ENCODE data around the gene ZPBP.

GRCh38 chr7:50022991-50023390, 70.1 kb downstream of the ZPBP start:
- TF ChIP-seq, protein P1, sequence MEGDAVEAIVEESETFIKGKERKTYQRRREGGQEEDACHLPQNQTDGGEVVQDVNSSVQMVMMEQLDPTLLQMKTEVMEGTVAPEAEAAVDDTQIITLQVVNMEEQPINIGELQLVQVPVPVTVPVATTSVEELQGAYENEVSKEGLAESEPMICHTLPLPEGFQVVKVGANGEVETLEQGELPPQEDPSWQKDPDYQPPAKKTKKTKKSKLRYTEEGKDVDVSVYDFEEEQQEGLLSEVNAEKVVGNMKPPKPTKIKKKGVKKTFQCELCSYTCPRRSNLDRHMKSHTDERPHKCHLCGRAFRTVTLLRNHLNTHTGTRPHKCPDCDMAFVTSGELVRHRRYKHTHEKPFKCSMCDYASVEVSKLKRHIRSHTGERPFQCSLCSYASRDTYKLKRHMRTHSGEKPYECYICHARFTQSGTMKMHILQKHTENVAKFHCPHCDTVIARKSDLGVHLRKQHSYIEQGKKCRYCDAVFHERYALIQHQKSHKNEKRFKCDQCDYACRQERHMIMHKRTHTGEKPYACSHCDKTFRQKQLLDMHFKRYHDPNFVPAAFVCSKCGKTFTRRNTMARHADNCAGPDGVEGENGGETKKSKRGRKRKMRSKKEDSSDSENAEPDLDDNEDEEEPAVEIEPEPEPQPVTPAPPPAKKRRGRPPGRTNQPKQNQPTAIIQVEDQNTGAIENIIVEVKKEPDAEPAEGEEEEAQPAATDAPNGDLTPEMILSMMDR (IDR thresholded peaks at IDR 0.05): no peak
- TF ChIP-seq POLR2AphosphoS5 (IDR thresholded peaks at IDR 0.05): no peak

Measured in prostate gland (tissue), 2 donors.